Breast epithelium (tissue), 4 donors: Measurements from ENCODE around the gene ZNF148. TPM values are rescaled to one million over a fixed set of nuclear protein-coding genes. Genes with fewer than 3 reads are reported as not detected.
A peak's percentile ranks its signal among the peaks of the same experiment; 100 is the strongest.

Source experiments
- DNase-seq, 2 donors: peaks; one replicate each; pipeline ENCODE4 v3.0.0-alpha.2; 2019; ENCODE audit warnings: low spot score in 2 of 2
- H3K27ac ChIP-seq, 2 donors: fragments of 200-600 bp; sonication (generic) in 1 of 2; one replicate each; pipeline ENCODE4 v1.5.1; 2016 to 2019; ENCODE audit warnings: mild to moderate bottlenecking in 1 of 2
- H3K27me3 ChIP-seq, 2 donors: fragments of 200-600 bp; sonication (generic) in 1 of 2; one replicate each; pipeline versions ENCODE4 v1.5.1 to v1.6.0; 2017 to 2019; ENCODE audit warnings: control low read depth in 1 of 2, mild to moderate bottlenecking in 1 of 2
- H3K36me3 ChIP-seq: fragments of 200-600 bp; one replicate; pipeline ENCODE4 v1.5.1; 2019
- H3K4me1 ChIP-seq, 2 donors: fragments of 200-600 bp; sonication (generic); one replicate each; pipeline ENCODE4 v1.5.1; 2016 to 2019; ENCODE audit warnings: control low read depth in 1 of 2
- H3K4me3 ChIP-seq, 3 donors: fragments of 200-600 bp; sonication (generic); 1 replicate in 2 of 3; 2 replicates in 1 of 3; pipeline ENCODE4 v1.5.1; 2016 to 2019; ENCODE audit warnings: mild to moderate bottlenecking in 3 of 3, moderate library complexity in 2 of 3
- H3K9me3 ChIP-seq, 2 donors: fragments of 200-600 bp; sonication (generic) in 1 of 2; one replicate each; pipeline ENCODE4 v1.5.1; 2016 to 2019; ENCODE audit warnings: control low read depth in 1 of 2
- POLR2A ChIP-seq: fragments of 450-650 bp; IDR thresholded peaks from one replicate; pipeline ENCODE4 v1.6.1; 2016; ENCODE audit warnings: antibody characterized with exemption, mild to moderate bottlenecking, moderate library complexity
- POLR2AphosphoS5 ChIP-seq, 3 donors: sonication (generic); formaldehyde crosslinking; IDR thresholded peaks; one replicate each; pipeline ENCODE4 v1.6.1; 2017; ENCODE audit warnings: antibody characterized with exemption in 3 of 3
- intact Hi-C: fragments of 100-400 bp; cut with DNase I; formaldehyde crosslinking; loops from one replicate; pipeline ENCODE4 v1.15.1; 2023; ENCODE audit warnings: low total_unique reads
- total RNA-seq, 3 donors: library from RNA; depleted of rRNA; stranded (reverse); fragments of >200 nt; gene quantifications; one replicate each; pipeline ENCODE4 v1.1.0, GENCODE V29; 2016
- TF ChIP-seq, protein P1 (sequence below), 3 donors: fragments of 450-650 bp; IDR thresholded peaks; one replicate each; pipeline ENCODE4 v1.5.1; 2016 to 2017; ENCODE audit warnings: antibody characterized with exemption in 3 of 3, mild to moderate bottlenecking in 3 of 3, moderate library complexity in 3 of 3

Gene ZNF148
- total RNA-seq, 3 donors from 2014 or later, result 29.8 to 47.7 (median 31.8) TPM

DNA sequence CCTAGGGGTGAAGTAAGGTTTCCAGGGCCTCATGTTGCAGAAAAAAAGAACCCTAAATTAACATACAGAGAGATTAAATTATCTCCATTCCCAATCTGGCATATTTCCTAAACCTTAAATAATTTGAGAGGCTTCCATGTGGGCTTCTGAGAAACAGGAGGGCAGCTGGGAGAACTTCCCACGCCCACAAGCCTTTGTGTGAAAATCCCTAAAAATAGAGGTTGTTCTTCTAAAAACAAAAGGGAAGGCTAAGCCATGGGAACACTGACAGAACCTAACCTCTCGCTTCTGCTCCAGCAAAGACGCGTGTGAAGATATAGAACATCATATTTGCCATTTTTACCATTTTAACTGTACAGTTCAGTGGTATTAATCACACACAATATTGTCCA, 161.8 kb downstream of the ZNF148 start:
- TF ChIP-seq POLR2A (no peak), POLR2AphosphoS5 (IDR thresholded peaks at IDR 0.05) (no peak)
- TF ChIP-seq, protein P1, sequence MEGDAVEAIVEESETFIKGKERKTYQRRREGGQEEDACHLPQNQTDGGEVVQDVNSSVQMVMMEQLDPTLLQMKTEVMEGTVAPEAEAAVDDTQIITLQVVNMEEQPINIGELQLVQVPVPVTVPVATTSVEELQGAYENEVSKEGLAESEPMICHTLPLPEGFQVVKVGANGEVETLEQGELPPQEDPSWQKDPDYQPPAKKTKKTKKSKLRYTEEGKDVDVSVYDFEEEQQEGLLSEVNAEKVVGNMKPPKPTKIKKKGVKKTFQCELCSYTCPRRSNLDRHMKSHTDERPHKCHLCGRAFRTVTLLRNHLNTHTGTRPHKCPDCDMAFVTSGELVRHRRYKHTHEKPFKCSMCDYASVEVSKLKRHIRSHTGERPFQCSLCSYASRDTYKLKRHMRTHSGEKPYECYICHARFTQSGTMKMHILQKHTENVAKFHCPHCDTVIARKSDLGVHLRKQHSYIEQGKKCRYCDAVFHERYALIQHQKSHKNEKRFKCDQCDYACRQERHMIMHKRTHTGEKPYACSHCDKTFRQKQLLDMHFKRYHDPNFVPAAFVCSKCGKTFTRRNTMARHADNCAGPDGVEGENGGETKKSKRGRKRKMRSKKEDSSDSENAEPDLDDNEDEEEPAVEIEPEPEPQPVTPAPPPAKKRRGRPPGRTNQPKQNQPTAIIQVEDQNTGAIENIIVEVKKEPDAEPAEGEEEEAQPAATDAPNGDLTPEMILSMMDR (IDR thresholded peaks at IDR 0.05), result no peak
- Histone ChIP-seq H3K27me3 (no peaks in the 10 kb centered on the region), H3K9me3 (no peaks in the 10 kb centered on the region), H3K36me3 (no peaks in the 10 kb centered on the region), H3K4me1 (no peaks in the 10 kb centered on the region), H3K27ac (no peak overlapping the region), H3K4me3 (no peak overlapping the region)
- no peak for DNase-seq
- intact Hi-C loops, result loop anchor here (5.0 kb wide), 1 partner anchor 131 kb away; no protein-coding TSS in a partner anchor

DNA sequence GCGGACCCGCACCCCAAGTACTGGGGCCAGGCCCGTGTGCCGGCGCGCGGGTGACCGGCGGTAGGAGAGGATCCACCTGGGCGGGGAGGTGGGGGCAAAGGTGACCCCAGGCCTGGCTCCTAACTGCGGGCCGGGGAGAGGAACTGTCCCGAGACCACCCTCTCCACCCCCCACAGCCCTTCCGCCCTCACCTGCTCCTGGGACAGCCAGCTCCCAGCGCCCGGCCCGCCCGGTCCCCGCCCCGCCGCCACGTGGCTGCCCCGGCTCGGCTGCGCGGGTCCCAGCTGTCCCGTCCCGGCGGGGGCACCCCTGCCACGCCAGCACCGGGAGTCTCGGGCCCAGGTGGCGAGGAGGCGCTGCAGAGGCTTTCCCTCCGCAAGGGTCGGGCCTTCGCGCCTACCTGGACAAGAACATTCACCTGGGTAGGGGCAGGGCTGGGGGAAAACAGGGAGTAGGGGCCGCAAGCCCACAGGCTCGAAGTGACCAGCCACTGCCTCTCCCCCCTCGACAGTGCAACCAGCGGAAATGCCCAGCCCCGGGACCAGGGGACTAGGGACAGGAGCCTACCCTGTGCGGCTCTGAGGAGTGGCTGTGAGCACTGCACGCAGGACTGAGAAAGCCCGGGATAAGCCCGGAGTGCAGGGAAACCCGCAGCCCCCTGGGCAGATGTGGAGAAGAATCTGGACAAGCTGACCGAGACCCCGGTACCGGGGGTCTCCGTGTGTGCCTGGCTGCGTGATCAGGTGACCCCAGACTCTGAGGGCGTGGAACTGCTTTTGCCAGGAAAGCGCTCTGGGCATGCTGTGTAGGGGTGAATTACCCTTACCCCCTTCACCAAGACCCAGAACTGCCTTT, 162.4 kb downstream of the ZNF148 start, which contains the start of gene SLC12A8:
Gene SLC12A8 (minus strand): TSS at position 240 of the 855 bp plus-strand sequence. CDS start 1,399 bp downstream, outside the sequence.
- no peaks in the 10 kb centered on the region for H3K4me1 ChIP-seq
- no peaks in the 10 kb centered on the region for H3K9me3 ChIP-seq
- TF ChIP-seq POLR2AphosphoS5 (IDR thresholded peaks at IDR 0.05) (no peak), POLR2A (no peak)
- TF ChIP-seq, protein P1 (IDR thresholded peaks at IDR 0.05), result no peak
- intact Hi-C loops, result loop anchor here (5.0 kb wide), 1 partner anchor 130 kb away; no protein-coding TSS in a partner anchor
- H3K27me3 ChIP-seq, result no peaks in the 10 kb centered on the region
- no peaks in the 10 kb centered on the region for H3K36me3 ChIP-seq
- peak within 1 kb of the TSS in 1 of 2 donors; percentile 17 for H3K27ac ChIP-seq
- DNase-seq, result no peak
- H3K4me3 ChIP-seq, result peak within 1 kb of the TSS; percentile 28 to 68 (median 67)

DNA sequence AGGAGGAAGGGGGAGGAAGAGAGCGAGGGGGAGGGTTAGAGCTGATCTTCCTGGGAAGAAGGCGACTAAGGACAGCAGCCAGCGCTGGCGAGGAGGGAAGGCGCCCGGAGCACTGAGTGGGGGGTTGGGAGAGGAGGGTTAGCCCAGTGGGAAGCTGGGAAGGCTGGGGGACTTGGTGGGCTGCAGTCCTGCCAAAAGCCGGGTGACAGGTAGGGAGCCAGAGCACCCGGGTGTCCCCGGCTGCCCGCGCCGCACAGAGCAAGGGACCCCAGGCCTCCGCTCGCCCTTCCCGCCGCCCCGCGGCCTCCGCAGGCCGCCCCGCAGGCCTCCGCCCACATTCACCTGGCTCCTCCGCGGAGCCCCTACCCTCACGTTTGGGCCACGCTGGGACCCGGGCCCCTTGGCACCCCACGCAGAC, 163.0 kb downstream of the ZNF148 start:
- peak overlapping the region in 1 of 2 donors; percentile 17 for H3K27ac ChIP-seq

DNA sequence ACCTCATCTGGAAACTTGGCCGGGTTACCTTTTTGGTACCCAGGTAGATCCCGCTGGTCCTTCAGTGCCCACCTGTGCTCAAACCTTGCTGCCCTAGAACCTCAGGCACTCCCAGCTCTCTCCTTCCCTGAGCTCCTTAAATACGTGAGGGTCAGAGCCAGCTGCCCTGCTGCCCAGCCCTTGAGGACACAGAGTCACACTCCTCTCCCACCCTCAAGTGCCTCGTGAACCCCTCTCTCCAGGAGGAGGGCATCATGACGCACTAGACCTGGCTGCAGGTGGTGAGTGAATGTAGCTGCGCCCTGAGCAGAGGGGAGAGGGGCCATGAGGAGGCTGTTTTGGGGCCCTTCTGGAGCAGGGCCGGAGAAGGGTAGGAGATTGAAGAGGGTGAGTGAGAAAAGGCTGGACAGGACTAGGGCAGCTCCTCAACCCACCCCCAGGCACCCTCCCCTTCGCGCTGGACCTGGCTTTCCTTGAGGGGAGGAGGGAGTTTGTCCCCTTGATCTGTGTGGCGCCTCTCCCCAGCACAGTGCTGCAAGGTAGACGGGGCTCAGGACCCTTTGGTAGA, 163.5 kb downstream of the ZNF148 start:
- H3K27ac ChIP-seq, result peak overlapping the region in 1 of 2 donors; percentile 17
- intact Hi-C loops, result loop anchor here (5.0 kb wide), 1 partner anchor 129 kb away; no protein-coding TSS in a partner anchor

More for the DNA sequence above, 163.0 kb downstream of the ZNF148 start:
- no peaks in the 10 kb centered on the region for H3K27me3 ChIP-seq
- TF ChIP-seq, protein P1 (IDR thresholded peaks at IDR 0.05), result no peak
- TF ChIP-seq POLR2A, result no peak
- TF ChIP-seq POLR2AphosphoS5 (IDR thresholded peaks at IDR 0.05), result no peak
- no peaks in the 10 kb centered on the region for H3K9me3 ChIP-seq
- H3K4me1 ChIP-seq, result no peaks in the 10 kb centered on the region
- peak overlapping the region; percentile 28 to 68 (median 67) for H3K4me3 ChIP-seq
- intact Hi-C loops, result loop anchor here (5.0 kb wide), 1 partner anchor 130 kb away; no protein-coding TSS in a partner anchor
- H3K36me3 ChIP-seq, result no peaks in the 10 kb centered on the region
- DNase-seq, result no peak

DNA sequence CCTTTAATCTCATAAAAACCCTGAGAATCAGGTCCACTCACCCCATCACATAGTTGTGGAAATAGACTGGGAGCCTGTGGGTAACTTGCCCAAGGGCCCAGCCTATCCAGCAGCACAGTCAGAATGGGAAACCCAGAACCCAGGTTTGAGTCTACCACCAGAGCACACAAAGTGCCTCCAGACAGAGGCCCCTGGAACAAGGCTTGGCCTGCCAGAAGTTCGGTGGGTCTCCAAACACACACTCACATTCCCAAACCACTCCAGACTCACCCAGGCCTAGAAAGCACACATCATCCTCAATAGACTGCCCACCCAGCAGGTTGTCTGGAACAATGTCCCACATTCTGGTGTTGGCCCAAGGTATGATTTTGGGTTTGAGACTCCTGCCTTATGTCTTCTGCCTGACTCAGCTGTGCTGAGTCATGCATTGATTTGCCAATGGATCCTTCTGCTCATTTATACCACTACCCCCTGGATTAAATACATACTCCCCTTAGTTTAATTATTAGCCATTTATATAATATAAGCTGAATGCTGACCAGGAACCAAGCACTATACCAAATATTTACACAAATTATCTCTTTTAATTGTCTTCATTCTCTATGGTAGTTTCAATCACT, 167.1 kb downstream of the ZNF148 start:
- Histone ChIP-seq H3K36me3 (no peaks in the 10 kb centered on the region), H3K4me1 (no peaks in the 10 kb centered on the region), H3K4me3 (no peak overlapping the region), H3K27me3 (no peaks in the 10 kb centered on the region), H3K27ac (peak overlapping the region; percentile 38 to 40), H3K9me3 (no peaks in the 10 kb centered on the region)
- no peak for DNase-seq
- intact Hi-C loops, result no loop called here
- TF ChIP-seq POLR2AphosphoS5 (IDR thresholded peaks at IDR 0.05), result no peak
- no peak for TF ChIP-seq POLR2A
- TF ChIP-seq, protein P1 (IDR thresholded peaks at IDR 0.05), result no peak

More for the DNA sequence above, 163.5 kb downstream of the ZNF148 start:
- Histone ChIP-seq H3K4me3 (peak overlapping the region in 2 of 3 donors; percentile 67 to 68), H3K36me3 (no peaks in the 10 kb centered on the region), H3K27me3 (no peaks in the 10 kb centered on the region), H3K4me1 (no peaks in the 10 kb centered on the region), H3K9me3 (no peaks in the 10 kb centered on the region)
- TF ChIP-seq POLR2AphosphoS5 (IDR thresholded peaks at IDR 0.05), result no peak
- no peak for DNase-seq
